Activated CD4-positive, alpha-beta T cell treated with anti-CD3 and anti-CD28 coated beads, Interleukin-2, amount 50 U/mL, for 48 hours (primary cell): ENCODE measurements around the gene OR2A7.
"Not testable (repeated sequence)": the region's sequence is repeated elsewhere in the genome, so short reads cannot be mapped to it uniquely, and the experiment has no call there.

Experiments used
- DNase-seq, 2 experiments: peaks; one replicate each; pipeline ENCODE4 v3.0.0-alpha.2; 2020

OR2A7 gene

GRCh38 chr7:144264692-144265091 is at the start of gene OR2A7:
Gene OR2A7 (minus strand): TSS chr7:144264792. CDS start chr7:144259628, 5,164 bp downstream.
- DNase-seq, result not testable (repeated sequence)

- not testable (repeated sequence) for DNase-seq
Observed at GRCh38 chr7:144311872-144312469, 47.4 kb upstream of the OR2A7 start, which contains the start of gene OR2A1. Gene OR2A1 (plus strand): TSS chr7:144312419. CDS start chr7:144318125, 5,706 bp downstream.

GRCh38 chr7:144311218-144311617 is 46.6 kb upstream of the OR2A7 start:
- not testable (repeated sequence) for DNase-seq

GRCh38 chr7:144309702-144310101 is 45.1 kb upstream of the OR2A7 start:
- not testable (repeated sequence) for DNase-seq

GRCh38 chr7:144305156-144305555 is 40.6 kb upstream of the OR2A7 start:
- DNase-seq, result not testable (repeated sequence)

GRCh38 chr7:144303607-144304006 is 39.0 kb upstream of the OR2A7 start:
- not testable (repeated sequence) for DNase-seq

- not testable (repeated sequence) for DNase-seq
Observed at GRCh38 chr7:144302578-144303303, 38.1 kb upstream of the OR2A7 start.

GRCh38 chr7:144293794-144294499 is 29.4 kb upstream of the OR2A7 start:
- DNase-seq, result not testable (repeated sequence)

- DNase-seq, result not testable (repeated sequence)
Observed at GRCh38 chr7:144292384-144293161, 28.0 kb upstream of the OR2A7 start.

- not testable (repeated sequence) for DNase-seq
Observed at GRCh38 chr7:144291607-144292006, 27.0 kb upstream of the OR2A7 start.

GRCh38 chr7:144287171-144287784 is 22.7 kb upstream of the OR2A7 start:
- not testable (repeated sequence) for DNase-seq

- DNase-seq, result not testable (repeated sequence)
Observed at GRCh38 chr7:144283716-144284115, 19.1 kb upstream of the OR2A7 start.

GRCh38 chr7:144282490-144282889 is 17.9 kb upstream of the OR2A7 start:
- DNase-seq, result not testable (repeated sequence)

- DNase-seq, result not testable (repeated sequence)
Observed at GRCh38 chr7:144281981-144282380, 17.4 kb upstream of the OR2A7 start.

GRCh38 chr7:144280010-144280409 is 15.4 kb upstream of the OR2A7 start:
- DNase-seq, result not testable (repeated sequence)

- DNase-seq, result not testable (repeated sequence)
Observed at GRCh38 chr7:144275281-144275680, 10.7 kb upstream of the OR2A7 start.

GRCh38 chr7:144269188-144269587 is 4.6 kb upstream of the OR2A7 start, which contains the start of gene CTAGE8:
Gene CTAGE8 (minus strand): TSS chr7:144269288. CDS start chr7:144269250, 38 bp downstream.
- not testable (repeated sequence) for DNase-seq

- not testable (repeated sequence) for DNase-seq
Observed at GRCh38 chr7:144262128-144262527, 2.5 kb downstream of the OR2A7 start.

GRCh38 chr7:144259067-144259466 is 5.5 kb downstream of the OR2A7 start:
- not testable (repeated sequence) for DNase-seq

GRCh38 chr7:144256112-144256511 is 8.5 kb downstream of the OR2A7 start:
- DNase-seq, result no peak

- no peak for DNase-seq
Observed at GRCh38 chr7:144255471-144255897, 9.1 kb downstream of the OR2A7 start.

GRCh38 chr7:144252307-144252706 is 12.3 kb downstream of the OR2A7 start:
- DNase-seq, result not testable (repeated sequence)
